AG08396 (cell line): Measurements from ENCODE around the gene WIPI1.

Experiments
- DNase-seq: peaks from one replicate; pipeline ENCODE4 v3.0.0; 2012; ENCODE audit warnings: low spot score, mixed read lengths

The WIPI1 gene

GRCh38 chr17:68460146-68460545, 2.9 kb upstream of the WIPI1 start:
- no peak for DNase-seq

DNA sequence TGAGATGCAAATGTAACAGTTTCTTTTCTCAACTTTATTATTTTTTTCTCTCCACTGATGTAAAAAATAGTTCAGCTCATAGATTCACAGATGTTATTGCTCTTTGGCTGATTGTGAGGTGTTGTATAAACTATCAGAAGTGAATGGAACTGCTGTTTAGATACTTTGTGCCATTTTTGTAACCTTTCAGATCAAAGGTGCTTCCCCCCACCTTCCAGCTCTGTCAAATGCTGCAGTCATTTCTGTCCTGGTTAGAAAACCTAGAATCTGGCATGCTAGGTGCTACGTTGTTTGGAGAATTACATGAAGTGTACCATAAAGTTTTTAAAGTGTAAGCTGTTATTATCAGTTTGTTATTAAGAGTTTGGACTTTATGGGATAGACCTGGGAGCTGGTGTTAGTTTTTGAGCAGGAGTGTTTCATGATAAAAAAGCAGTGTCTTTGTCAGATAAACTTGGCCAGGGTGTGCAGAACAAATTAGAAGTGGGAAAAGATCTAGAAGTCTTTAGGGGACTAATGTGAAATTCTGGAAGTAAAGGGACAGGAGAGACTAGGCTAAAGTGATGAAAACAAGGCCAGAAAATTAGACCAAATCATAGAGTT, 1.8 kb upstream of the WIPI1 start:
- DNase-seq = no peak

- no peak for DNase-seq
These were observed 1.2 kb upstream of the WIPI1 start for GRCh38 chr17:68458260-68459036.

GRCh38 chr17:68457539-68458259, 403 bp upstream of the WIPI1 start:
- DNase-seq = peak; percentile 98

DNA sequence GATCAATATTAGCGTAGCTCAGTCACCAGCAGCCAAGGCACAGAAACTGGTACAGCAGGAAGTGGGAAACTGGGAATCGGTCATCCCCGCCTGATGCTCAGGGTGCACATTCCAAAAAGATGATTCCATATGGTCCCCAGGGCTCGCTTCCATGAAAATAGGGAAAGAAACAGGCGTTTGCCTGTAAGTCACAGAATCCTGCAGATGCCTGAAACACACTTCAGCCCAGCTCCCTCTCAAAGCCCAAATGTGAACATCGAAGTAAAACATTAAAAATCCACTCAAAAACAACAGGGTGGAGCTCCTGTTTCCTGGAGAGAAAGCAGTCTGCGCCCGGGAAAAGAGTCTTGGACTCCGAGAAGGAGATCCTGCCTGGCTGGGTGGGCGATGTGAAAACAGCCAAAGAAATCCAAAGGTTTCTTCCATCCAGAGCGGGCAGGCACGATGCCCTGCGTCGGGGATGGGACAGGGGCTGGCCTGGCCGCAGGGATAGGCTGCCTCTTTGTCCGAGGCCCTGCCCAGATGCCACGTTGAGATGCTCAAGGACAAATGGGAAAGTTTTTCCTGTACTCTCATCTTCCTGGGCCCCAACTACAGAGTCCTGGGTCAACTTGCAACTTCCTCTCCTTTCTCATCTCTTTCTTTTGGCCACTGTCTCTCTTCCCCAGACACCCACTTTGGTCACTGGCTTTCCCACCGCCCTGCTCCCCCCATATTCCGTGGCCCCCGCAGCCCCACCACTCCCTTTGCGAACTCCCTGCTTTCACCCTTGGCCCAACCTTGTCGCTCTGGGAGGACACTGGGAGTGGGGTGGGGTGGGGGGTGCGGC, 743 bp downstream of the WIPI1 start:
- peak; percentile 84 for DNase-seq

DNA sequence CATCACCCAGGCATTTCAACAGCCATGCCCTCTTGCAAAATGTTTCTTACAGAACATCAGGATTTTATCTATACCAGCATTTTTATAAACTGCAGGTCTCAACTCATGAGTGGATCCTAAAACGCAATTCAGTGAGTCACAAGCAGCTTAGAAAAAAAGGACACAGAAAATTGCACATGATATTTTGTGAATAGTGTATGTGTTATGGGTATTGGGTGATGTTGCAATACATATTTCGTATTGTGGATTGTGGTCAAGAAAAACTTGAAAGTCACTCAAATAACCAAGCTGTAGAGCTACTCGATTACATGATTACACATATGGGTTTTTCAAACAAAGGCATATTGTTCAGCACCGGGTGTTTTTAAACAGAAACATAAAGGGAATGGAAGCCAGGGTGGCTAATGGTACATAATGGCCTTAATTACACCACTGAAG, 1.4 kb downstream of the WIPI1 start:
- peak; percentile 44 for DNase-seq

- no peak for DNase-seq
These were observed 3.2 kb downstream of the WIPI1 start for GRCh38 chr17:68453991-68454665.

DNA sequence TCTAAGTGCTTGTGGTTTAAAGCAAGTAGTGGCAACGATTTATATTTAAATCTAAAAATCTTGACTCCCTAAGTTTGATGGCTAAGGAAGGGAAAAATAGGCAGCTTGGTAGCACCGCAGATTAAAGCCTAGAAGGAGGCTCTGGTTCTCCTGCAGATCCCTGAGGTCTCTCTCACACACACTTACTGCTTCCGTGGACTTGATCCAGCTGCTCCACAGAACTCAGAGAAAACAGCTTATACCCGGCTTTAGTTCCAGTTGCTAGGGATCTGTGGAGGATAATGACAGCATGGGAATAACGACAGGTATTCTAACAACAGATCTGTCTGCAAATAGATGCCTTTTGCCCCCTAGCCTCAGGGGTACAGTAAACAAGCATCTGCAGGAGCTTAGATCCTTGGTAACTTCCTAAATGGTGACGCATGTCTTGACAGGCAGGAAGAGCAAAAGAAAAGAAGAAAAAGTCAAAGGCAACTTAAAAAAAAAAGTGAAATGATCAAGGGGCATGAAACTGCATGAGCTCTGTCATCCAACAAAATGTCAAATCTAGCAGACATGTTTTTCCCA, 4.5 kb downstream of the WIPI1 start:
- DNase-seq = no peak

- DNase-seq = no peak
These were observed 5.5 kb downstream of the WIPI1 start for GRCh38 chr17:68451670-68452354.

GRCh38 chr17:68450801-68451200, 6.5 kb downstream of the WIPI1 start:
- DNase-seq = no peak

- no peak for DNase-seq
These were observed 6.9 kb downstream of the WIPI1 start for GRCh38 chr17:68450391-68450790.

- no peak for DNase-seq
These were observed 8.1 kb downstream of the WIPI1 start for GRCh38 chr17:68449021-68449739.

DNA sequence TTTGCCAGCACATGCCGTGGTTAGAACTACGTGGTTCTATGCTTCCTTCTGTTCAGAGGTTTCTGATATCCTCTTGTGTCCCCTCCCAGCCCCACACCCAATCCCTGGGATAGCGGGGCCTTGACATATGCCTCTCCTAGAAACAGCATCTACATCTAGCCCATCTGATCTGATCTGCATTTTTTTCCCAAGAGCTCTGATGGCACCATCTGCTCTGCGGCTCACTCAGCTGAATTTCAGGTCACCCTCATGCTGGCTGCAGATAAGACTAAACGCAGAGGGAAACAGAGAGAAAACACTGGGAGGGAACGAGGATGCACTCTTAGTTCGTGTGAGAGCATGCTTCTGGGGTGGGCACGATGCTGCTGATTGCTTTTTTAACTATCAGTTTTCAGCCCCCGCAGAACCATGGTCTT, 10.7 kb downstream of the WIPI1 start:
- DNase-seq = no peak

DNA sequence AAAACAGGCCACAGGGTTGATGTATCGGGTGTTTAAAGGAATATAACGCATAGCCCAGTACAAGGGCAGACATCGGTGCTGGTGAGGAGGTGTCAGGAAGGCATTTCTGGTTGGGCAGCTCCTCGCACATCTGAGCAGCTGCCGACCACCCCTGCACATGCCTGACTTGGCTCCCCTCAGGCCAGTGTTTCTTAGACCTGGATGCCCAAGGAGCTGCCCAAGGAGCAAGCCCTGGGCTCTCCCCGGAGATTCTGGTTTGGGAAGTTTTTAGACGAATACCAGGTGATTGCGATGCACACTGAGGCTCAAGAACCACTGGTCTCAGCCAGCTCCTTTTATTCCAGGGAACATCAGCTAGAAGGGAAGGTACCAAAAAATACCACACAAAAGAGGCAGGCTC, 11.6 kb downstream of the WIPI1 start:
- no peak for DNase-seq

DNA sequence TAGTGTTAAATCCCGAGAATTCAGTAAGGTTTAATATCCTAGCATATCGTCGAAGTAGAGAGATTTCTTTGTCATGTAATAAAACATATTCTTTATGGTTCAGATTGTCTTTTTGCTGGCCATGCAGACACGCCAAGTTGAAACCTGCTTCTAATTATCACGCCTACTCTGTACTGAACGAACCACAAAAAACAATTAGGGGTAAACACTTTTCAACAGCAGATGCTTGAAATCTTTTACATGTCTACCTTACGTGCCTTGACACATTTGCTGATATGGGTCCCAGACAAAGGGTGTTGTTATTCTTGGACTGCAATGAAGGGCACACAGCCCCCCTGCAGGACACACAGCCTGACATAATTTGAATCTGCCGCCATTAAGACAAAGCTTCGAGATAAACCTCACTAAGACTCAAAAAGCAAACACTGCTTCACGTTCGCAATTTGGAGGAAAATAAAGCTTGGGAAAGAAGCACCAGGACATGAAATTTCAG, 13.3 kb downstream of the WIPI1 start:
- no peak for DNase-seq

DNA sequence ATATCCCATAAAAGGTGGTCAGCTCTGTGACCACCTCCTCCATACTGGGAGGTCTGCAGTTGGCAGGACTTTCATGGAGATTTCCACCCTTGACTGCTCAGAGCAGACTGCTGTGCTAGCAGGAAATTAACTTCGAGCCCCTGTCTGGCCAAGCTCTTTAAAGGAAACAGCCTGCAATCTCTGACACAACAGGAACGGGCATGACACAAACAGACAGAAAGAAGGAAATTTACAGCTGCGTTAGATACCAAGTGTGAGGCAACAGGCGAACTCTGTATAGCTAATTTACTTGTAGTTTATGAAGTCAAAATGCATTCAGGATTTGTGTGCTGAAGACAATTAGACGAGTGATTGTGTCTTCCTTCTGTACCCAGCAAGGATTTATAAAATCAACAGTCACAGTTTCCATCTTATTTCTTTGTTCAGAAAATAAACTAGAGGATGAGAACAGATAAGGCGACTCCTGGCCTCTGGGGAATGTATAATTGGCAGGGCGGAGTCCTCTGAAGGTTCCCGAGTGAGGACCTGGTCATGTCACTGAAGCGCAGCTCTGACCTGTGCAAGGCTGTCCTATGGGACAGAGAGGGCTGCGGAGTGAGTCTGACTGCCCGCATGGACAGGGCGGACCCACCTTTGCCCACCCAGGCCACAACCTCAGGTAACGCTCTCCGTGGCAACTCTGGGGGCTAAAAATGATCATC, 16.1 kb downstream of the WIPI1 start:
- no peak for DNase-seq

GRCh38 chr17:68440526-68440925, 16.8 kb downstream of the WIPI1 start:
- DNase-seq = no peak

DNA sequence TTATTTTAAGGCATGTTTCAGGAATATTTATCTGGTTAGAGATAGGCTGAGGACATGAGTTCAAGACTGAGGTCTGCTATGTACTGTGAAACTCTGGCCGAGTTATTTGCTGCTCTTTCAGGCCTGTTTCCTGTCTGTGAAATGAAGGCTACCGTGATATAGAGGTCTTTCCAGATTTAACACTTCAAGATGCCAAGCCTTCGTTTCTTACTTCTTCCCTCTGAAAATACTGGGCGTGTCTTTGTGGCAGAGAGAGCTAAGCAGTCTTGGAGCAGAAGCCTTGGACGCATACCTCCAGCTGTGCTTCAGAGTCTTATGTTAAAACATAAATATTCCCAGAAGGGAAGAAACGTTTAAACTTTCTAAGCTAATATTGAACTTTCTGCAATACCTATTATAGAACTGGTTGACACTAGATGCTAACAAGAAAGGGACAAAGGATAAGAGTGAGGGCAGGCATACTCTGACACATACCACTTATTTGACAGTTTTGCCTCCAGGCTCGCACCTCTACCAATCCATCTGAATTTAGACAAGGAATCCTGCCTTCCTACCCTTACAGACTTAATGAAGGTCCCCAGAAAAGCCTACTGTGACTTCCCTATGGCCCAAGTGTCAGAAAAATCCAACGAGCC, 17.5 kb downstream of the WIPI1 start:
- no peak for DNase-seq
